DOHH2 (cell line): ENCODE data around the gene EPHB3.
"Not testable (repeated sequence)": the region's sequence is repeated elsewhere in the genome, so short reads cannot be mapped to it uniquely, and the experiment has no call there.

Source experiments
- H3F3A ChIP-seq: fragments of 200-600 bp; sonication (generic), shearing (Covaris generic); 2 replicates; pipeline ENCODE4 v1.6.0; 2016; ENCODE audit warnings: antibody characterized with exemption, mild to moderate bottlenecking; ENCODE audit not compliant: control insufficient read depth, insufficient read depth
- H3K27ac ChIP-seq: fragments of 200-600 bp; sonication (generic); 2 replicates; pipeline ENCODE4 v1.5.1; 2014; ENCODE audit warnings: low read depth, mild to moderate bottlenecking, low read length, moderate library complexity
- H3K27me3 ChIP-seq: fragments of 200-600 bp; sonication (generic); 2 replicates; pipeline ENCODE4 v1.6.1; 2014; ENCODE audit warnings: mild to moderate bottlenecking, low read length, mixed read lengths; ENCODE audit not compliant: control insufficient read depth
- H3K36me3 ChIP-seq: fragments of 200-600 bp; sonication (generic); 2 replicates; pipeline ENCODE4 v1.6.1; 2014; ENCODE audit warnings: mild to moderate bottlenecking, low read length, moderate library complexity, mixed read lengths; ENCODE audit not compliant: control insufficient read depth
- H3K4me1 ChIP-seq: fragments of 200-600 bp; sonication (generic); 2 replicates; pipeline ENCODE4 v1.6.1; 2014; ENCODE audit warnings: mild to moderate bottlenecking, low read length, mixed read lengths; ENCODE audit not compliant: control insufficient read depth
- H3K4me2 ChIP-seq: fragments of 200-600 bp; sonication (generic); 2 replicates; pipeline ENCODE4 v1.6.0; 2014; ENCODE audit warnings: mild to moderate bottlenecking, low read length, moderate library complexity
- H3K4me3 ChIP-seq: fragments of 200-600 bp; sonication (generic); 2 replicates; pipeline ENCODE4 v1.5.1; 2014; ENCODE audit warnings: mild to moderate bottlenecking, low read length, mixed read lengths
- H3K79me2 ChIP-seq: fragments of 200-600 bp; sonication (generic); 2 replicates; pipeline ENCODE4 v1.6.1; 2014; ENCODE audit warnings: mild to moderate bottlenecking, low read length, mixed read lengths; ENCODE audit not compliant: control insufficient read depth
- H3K9me2 ChIP-seq: fragments of 200-600 bp; sonication (generic); replicated peaks from 2 replicates; pipeline ENCODE4 v1.6.1; 2014; ENCODE audit warnings: mild to moderate bottlenecking, low read length, mixed read lengths; ENCODE audit not compliant: control insufficient read depth
- H3K9me3 ChIP-seq: fragments of 200-600 bp; sonication (generic); 2 replicates; pipeline ENCODE4 v1.6.1; 2014; ENCODE audit warnings: antibody characterized with exemption, low read length, mixed read lengths; ENCODE audit not compliant: control insufficient read depth, insufficient read depth
- H4K20me1 ChIP-seq: fragments of 200-600 bp; sonication (generic); 2 replicates; pipeline ENCODE4 v1.6.0; 2014; ENCODE audit warnings: low read depth, mild to moderate bottlenecking, antibody characterized with exemption, low read length, moderate library complexity; ENCODE audit not compliant: control insufficient read depth, insufficient read depth
- CTCF ChIP-seq: fragments of 200-600 bp; sonication (generic); IDR thresholded peaks from one replicate; pipeline ENCODE4 v1.5.1; 2014; ENCODE audit warnings: antibody characterized with exemption, mild to moderate bottlenecking, low read depth, low read length; ENCODE audit not compliant: poor library complexity, severe bottlenecking
- EZH2phosphoT487 ChIP-seq: fragments of 200-600 bp; sonication (generic); IDR thresholded peaks from 2 replicates; pipeline ENCODE4 v1.6.1; 2017; ENCODE audit warnings: borderline replicate concordance, mild to moderate bottlenecking, antibody characterized with exemption, low read length, moderate library complexity, mixed read lengths

The EPHB3 gene

GRCh38 chr3:184619787-184620430, 58.3 kb downstream of the EPHB3 start:
- TF ChIP-seq CTCF (no peak), EZH2phosphoT487 (no peak)
- Histone ChIP-seq H3K9me3 (no peaks in the 10 kb centered on the region), H3K4me1 (peaks cover 3% of the 10 kb centered on the region; the same call in 1 of the 2 replicates), H3K4me2 (no peak overlapping the region), H3K9me2 (no peaks in the 10 kb centered on the region), H3K79me2 (no peaks in the 10 kb centered on the region), H3K27ac (no peak overlapping the region), H3F3A (no peaks in the 10 kb centered on the region), H3K36me3 (no peaks in the 10 kb centered on the region), H4K20me1 (no peaks in the 10 kb centered on the region), H3K4me3 (no peak overlapping the region), H3K27me3 (peaks cover 12% of the 10 kb centered on the region)

- no peak overlapping the region for H3K4me3 ChIP-seq
- H4K20me1 ChIP-seq = no peaks in the 10 kb centered on the region
- H3K27me3 ChIP-seq = peaks cover 16% of the 10 kb centered on the region
- TF ChIP-seq CTCF = no peak
- TF ChIP-seq EZH2phosphoT487 = no peak
- H3K4me1 ChIP-seq = peaks cover 3% of the 10 kb centered on the region; the same call in 1 of the 2 replicates
- no peaks in the 10 kb centered on the region for H3K79me2 ChIP-seq
- H3K4me2 ChIP-seq = no peak overlapping the region
- H3K9me3 ChIP-seq = no peaks in the 10 kb centered on the region
- no peaks in the 10 kb centered on the region for H3K36me3 ChIP-seq
- no peak overlapping the region for H3K27ac ChIP-seq
- no peaks in the 10 kb centered on the region for H3K9me2 ChIP-seq
- no peaks in the 10 kb centered on the region for H3F3A ChIP-seq
These were observed 59.0 kb downstream of the EPHB3 start for GRCh38 chr3:184620475-184621119.

GRCh38 chr3:184622156-184622555, 60.6 kb downstream of the EPHB3 start:
- H3K9me3 ChIP-seq, H3K27ac ChIP-seq, H3K36me3 ChIP-seq, H3K9me2 ChIP-seq, H3K79me2 ChIP-seq, H3F3A ChIP-seq, H3K4me2 ChIP-seq, H3K4me3 ChIP-seq, H4K20me1 ChIP-seq, H3K4me1 ChIP-seq: not testable (repeated sequence)
- H3K27me3 ChIP-seq = peaks cover 16% of the 10 kb centered on the region

GRCh38 chr3:184626923-184627322, 65.3 kb downstream of the EPHB3 start:
- no peaks in the 10 kb centered on the region for H3K36me3 ChIP-seq
- peaks cover 8% of the 10 kb centered on the region; the same call in 1 of the 2 replicates for H3K27me3 ChIP-seq
- no peaks in the 10 kb centered on the region for H3K79me2 ChIP-seq
- no peaks in the 10 kb centered on the region for H3F3A ChIP-seq
- H3K9me2 ChIP-seq = no peaks in the 10 kb centered on the region
- no peaks in the 10 kb centered on the region for H4K20me1 ChIP-seq
- H3K4me2 ChIP-seq = no peak overlapping the region
- H3K27ac ChIP-seq = no peak overlapping the region
- H3K4me1 ChIP-seq = no peaks in the 10 kb centered on the region
- no peak overlapping the region for H3K4me3 ChIP-seq
- H3K9me3 ChIP-seq = no peaks in the 10 kb centered on the region
- TF ChIP-seq CTCF (no peak), EZH2phosphoT487 (no peak)
